HG03064 (cell line): ENCODE measurements around the gene SLC9A9.
"Not testable (repeated sequence)": the region's sequence is repeated elsewhere in the genome, so short reads cannot be mapped to it uniquely, and the experiment has no call there.

Experiments used
- ATAC-seq: cut with Tn5 transposase; IDR thresholded peaks from one replicate; pipeline ENCODE4 v1.9.1; 2021; ENCODE audit warnings: low read depth; ENCODE audit not compliant: unreplicated experiment

SLC9A9 gene

DNA sequence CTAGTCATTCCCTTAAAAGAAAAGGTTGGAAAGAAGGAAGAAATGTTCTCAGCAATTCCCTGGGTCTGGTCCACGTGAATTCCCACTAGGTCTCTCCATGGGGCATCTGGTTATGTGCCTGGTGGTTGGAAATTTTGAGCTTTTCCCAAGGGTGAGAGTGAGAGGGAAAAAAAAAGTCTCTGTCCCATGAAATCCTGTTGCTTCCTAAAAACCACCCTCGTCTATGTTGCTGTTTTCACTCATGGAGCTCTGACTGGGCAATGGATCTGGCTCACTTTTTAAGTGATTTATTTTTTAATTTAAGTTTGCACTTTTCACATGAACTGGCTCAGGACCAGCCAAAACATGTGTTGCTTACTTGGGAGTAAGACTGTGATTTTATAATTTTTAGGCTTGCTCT is 538.6 kb downstream of the SLC9A9 start:
- ATAC-seq: no peak

DNA sequence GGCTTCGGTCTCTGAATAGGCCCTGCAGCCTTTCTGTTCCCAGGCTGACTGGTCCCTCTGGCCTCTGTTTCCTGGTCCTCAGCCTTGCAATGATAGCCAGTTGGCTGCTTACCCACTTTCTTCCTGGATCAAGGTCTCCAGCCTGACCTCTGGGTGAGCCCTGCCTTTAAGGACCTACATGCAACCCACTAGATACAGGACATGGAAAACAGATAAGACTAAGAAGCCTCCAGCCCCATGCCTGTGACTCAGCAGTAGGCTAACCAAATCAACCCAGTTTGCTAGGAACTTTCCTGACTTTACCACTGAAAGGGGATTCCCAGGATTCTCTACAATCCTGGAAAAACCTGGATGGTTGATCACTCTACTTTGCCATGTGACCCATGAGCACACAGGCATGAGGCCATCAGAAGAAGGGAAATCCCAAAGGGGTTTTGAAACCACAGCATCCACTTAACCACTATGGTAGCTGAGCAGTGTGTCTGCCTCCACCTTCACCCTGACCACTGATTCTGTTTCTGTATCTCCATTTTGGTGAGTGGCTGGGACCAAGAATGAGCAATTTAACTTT is 540.6 kb downstream of the SLC9A9 start:
- no peak for ATAC-seq

DNA sequence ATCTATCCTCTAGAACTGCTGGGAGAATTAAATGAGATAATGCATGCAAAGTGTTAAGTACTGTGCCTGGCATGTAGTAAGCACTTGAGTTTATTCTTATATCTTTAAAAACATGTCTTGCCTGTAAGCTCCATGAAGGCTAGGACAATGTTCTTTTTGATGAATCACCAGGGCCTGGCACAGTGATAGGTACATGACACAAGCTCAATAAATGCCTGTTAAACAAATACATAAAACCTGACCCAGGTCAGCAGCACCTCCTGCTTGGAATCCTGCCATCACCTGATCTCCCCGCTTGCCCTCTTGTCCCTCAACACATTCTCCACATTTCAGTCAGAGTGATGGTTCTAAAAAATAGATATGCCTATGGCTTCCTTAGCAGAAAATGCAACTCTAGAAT is 541.9 kb downstream of the SLC9A9 start:
- ATAC-seq: no peak

DNA sequence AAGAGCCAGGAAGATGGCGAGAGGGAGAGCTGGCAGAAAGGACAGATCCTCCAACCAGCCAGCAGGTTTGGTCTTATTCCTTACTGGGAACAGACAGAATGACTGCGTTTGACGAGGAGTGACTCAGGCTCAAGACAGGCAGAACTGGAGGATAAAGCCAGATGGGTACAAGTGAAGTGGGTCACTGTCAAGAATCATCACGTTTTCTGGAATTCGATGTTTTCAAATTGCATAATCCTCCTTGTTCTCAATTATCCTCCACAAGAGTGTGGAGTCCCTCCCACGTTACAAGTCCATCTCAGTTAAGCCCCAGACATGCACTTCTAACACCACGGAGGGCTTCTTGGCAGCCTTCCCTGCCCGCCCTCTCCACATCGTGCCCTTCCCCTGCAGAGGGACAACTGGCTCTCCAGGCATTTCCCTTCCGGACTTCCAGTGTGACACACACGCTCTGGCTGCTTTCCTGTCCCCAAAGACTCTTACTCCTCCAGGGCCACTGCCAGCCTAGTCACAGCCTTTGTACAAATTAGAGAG is 545.6 kb downstream of the SLC9A9 start:
- no peak for ATAC-seq

DNA sequence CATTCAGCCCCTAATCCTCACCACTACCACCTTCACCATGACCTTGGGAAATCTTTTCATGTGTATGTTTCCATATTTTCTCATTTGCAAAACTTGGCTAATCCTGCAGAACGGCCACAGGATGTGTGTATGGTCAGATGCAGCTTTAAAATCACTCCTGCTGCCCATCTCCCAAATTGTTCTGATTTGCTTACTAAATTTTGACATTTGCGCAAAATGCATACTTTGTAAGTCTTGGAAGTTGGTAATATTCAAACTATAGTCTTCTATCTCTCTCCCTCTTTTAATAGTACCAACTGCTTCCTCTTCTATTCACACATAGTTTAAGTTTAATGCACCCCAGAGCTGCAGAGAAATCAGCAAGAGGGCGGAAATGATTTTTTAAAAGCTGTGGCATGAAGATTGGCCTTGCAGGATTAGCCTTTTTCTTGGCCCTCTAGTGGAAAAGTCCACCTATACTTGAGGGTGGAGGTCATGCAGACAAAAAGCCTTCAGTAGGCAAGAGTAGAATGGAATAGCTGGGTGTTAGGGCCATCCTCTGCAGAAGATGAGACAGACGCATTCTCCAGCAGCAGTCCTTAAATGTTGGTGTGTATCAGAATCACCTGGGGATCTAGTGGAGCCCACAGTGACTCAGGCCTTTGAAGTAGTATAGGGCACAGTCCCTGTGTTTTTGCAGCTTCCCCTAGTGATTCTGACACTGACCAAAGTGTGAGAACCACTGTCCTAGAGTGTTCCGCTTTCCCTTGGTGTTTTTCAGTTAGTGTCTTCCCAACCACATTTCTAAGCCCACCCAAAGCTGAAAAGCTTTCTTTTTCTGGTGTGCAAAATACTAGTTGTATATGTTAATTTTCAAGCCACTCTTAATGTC is 547.0 kb downstream of the SLC9A9 start:
- ATAC-seq: no peak

DNA sequence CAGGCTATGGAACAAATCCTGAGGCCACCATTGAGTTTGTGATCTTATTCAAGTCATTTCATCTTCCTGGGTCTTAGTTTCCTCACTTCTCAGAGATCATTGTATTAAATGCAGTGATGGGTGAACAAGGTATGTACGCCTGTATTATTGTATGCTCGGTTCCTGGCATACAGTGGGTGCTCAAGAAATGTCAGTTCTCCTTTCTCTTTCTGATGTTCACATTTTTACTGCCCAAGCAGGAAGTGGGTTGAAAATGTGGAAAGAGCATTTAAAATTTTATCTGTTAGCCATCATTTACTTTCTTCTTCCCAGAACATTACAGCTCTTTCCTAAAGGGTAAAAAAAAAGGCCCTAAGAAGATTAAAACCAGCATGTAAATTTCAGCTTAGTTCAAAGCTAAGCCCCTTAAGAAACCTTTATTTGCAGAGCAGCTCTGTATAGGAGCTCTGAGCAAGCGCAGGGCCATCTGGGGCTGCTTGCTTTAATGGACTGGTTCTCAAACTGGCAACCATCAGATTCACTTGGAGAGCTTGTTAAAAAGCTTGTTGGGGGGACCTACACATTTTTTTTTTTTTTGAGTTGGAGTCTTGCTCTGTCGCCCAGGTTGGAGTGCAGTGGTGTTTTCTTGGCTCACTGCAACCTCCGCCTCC is 549.3 kb downstream of the SLC9A9 start:
- no peak for ATAC-seq

DNA sequence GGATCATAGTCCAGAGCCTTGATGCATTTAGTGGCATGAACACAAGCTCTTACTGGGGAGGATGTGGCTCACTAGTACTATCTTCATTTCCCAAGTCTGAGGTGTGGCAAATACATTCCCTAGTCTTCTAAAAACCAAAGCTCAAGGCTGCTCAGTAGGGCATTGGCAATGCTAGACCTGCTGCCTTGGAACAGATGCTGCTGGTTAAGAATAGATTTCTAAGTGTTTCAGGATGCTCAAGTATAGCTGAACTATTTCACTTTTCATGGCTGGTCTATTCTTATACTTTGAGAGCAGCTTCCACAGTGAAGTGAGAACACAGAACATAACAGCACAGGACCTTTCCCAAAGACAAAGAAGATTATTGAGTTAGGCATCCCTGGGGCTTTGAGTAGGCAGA is 549.9 kb downstream of the SLC9A9 start:
- ATAC-seq: no peak

DNA sequence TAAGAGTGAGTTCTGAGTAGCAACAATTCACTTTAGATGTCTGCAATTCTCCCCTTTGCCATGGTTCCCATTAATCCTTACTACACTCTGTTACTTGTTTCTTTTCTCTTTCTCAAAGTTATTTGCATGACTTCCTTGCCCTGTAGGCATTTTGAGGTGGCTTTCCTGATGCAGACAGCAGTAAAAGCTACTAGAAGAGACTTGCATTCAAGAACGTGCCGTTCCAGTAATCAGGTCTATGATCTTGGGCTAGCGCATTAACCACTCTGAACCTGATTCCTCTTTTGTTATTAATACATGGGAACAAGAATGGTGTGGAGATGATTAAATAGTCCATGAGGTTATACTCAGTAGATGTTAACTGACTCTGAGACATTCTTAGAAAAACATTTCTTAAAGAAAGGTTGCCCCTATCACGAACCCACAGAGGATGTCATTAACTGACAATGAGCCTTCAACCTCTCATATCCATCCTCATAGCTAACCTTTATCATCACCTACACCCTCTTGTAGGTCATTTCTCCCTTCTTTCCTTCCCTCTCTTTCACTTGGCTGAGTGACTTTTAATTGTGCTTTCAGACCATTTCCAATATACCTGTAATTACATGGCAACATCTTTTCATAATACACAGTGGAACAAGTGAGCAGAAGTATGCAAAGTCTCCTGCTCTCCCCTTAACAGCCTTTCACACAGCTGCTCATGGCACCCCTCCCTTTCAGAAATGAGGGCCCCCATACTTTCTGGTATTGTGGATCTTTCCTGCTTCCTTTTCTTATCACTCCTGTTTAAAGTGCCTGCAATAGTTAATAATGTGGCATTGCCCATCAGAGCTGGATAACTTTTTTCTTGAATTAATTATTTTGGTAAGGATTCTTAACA is 552.8 kb downstream of the SLC9A9 start:
- ATAC-seq: no peak

DNA sequence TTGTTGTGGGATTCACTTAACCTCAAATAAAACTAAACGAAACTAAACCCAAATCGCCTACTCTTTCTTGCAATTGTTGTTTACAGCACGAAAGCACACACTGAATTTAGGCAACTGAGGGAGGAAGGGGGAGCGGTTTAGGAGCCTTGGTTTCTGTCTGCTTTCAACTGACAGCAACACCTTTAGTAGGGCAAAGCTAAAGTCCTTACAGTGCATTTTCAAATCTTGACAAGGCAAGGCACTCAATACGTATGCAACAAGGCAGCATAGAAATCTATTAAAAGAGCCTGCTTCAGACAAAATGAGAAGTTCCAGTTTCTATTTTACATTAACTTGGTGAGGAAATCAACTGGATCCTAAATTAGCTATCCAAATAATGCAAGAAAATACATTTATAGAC is 554.1 kb downstream of the SLC9A9 start:
- ATAC-seq: no peak

DNA sequence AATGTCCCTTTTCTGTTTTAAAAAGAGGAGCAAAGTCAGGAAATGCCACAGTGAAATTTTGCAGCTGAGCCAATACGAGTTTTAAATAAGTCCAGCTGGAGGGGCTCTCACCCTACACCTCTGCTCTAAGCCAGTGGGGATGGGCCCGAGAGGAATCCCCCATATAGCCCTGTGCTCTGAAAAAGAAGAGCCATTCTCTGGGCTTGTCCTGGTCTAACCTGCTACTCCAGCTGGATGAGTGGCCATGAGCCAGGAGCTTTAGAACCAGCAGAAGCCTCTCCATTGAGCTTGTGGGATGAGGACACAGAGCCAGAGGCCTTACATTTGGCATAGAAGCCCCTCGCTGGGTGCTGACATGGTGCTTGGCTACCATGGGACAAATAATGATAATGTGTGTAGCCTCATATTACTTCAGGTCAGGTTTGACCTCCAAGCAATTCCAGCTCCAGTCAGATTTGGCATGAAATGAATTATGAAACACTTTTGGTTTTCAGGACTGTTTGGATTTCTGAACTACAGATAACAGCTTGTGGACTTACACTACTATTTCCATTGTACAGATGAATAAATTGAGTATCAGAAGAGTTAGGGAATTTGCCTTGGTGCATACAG is 556.3 kb downstream of the SLC9A9 start:
- no peak for ATAC-seq

DNA sequence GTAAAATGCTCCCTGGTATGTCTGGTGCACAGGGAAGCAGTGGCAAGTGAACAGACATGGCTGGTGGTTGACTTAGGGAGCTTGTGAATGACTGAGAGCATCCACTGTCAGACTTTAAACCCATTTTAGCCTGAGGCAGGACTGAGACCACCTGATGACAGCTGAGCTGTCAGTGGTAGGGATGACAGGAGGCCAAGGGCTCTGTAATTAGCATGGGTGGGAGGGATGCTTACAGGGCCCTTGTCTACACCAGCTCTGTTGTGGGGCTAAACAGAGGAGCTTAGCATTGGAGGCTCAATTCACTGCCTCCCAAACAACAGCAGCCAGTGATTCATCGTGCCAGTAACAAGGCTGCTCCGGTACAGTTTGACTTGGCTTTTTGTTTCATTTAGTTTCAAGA is 559.3 kb downstream of the SLC9A9 start:
- ATAC-seq: no peak

DNA sequence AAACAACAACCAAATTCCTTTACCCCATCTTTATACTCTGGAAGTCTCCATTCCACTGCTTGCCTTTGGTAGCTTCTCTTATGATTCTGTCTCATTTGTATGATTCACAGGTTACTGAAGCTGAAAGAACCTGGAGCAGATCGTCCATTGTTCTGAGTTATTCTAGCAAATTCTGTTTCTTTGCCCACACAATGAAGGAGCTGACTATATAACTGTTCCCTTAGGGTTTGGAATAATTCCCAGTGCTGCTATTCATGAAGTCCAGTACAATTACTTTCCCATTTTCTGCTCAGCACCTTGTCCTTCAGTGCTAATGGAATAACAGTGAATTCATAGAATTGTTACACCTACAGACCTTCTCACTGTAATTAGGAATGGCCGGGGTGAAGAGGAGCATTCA is 560.9 kb downstream of the SLC9A9 start:
- ATAC-seq: no peak

DNA sequence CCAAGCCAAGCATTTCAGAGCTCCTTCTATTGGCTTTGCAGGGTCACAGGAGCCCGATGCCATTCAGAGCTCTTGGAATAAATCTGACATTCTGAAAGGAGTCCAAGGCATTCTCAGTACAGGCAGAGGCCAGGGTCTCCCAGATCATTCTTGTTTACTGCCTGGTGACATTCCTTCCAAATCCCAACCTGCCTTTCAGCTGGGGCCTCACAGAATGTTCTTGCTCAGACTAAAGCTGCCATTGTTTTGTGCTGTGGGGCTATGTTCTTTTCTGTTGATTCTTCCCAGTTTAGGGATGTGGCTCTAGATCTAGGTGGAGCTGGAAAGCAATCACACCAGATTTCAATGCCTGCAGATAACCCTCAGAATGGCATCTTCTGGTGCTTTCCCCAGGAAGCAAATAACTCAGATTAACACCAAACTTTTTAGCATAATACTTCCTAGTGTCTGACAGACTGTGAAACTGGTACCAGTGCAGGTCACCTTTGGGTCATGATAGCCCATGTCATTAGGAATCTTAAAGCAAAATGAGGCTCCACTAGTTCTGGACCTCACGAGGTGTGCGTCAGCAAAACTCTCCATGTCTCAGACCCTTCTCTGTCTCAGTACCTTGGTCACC is 561.8 kb downstream of the SLC9A9 start:
- ATAC-seq: no peak

DNA sequence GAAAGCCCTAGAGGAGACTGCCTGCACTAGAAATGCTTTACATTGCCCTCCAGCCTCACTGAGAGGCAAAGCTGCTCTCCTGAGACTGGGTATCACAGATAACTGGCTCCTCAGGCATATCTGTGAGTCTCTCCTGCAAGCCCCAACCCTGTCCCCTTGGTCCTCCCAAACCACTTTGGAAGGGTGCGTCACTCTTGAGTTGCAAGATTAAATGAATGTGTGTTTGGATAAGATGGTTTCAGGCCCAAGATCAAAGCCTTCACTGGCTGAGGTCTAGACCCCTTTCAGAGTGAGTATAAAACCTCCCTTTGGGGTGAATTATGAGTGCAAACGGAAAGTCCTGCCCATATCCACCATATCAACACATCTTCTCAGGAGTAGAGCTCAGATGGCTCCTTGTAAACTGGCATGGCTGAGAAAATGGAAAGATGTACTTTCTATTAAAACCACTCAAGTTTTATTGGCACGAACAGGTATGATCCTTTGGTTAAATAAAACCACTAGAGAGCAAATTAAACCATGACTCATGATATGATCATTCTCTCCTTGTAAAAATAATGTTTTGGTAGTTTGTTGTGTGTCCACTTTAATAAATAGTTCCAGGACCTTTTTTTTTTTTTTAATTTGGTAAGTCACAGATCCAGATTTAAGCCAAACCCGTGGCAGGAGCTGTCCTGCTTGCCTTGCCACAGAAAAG is 564.7 kb downstream of the SLC9A9 start:
- no peak for ATAC-seq

DNA sequence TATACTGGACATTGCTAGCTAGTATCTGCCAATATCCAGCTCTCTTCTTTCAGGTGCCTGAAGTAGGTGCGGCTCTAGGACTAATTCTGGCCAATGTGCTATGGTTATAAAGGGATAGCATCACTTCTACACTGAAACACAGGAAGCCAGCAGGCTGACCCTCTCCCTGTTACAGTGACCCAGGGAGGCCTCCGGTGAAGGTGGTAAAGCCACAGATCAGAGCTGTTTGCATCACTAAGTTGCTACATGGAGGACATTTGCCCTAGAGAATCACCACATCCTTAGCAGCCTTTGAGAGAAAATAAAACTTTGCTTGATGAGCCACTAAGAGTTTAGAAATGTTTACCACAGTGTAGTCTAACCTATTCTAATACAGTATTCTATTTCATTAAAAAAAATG is 567.3 kb downstream of the SLC9A9 start:
- ATAC-seq: no peak

DNA sequence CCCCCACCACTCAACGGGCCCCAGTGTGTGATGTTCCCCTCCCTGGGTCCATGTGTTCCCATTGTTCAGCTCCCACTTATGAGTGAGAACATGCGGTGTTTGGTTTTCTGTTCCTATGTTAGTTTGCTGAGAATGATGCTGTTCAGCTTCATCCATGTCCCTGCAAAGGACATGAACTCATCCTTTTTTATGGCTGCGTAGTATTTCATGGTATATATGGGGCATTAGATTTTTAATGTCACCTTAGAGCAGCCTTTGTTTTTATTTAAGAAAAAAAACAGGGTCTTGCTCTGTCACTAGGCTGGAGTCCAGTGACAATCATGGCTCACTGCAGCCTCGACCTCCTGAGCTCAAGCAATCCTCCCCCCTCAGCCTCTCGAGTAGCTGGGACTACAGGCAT is 568.7 kb downstream of the SLC9A9 start:
- ATAC-seq: not testable (repeated sequence)

DNA sequence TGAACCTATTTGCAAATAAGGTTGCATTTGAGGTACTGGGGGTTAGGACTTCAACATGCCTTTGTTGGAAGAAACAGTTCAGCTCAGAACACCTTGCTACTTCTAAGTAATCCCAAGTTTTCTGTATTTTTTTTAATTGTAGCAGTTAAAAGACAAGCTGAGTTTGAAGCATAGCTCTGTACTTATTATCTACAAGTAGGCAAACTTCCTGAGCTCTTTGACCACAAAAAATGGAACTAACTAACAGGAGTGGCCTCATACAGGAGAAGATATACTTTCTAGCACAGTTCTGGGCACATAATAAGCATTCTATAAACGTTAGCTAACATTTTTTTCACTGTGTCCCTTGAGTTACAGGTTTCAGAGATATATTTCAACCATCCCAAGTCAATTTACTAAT is 569.5 kb downstream of the SLC9A9 start:
- ATAC-seq: no peak

DNA sequence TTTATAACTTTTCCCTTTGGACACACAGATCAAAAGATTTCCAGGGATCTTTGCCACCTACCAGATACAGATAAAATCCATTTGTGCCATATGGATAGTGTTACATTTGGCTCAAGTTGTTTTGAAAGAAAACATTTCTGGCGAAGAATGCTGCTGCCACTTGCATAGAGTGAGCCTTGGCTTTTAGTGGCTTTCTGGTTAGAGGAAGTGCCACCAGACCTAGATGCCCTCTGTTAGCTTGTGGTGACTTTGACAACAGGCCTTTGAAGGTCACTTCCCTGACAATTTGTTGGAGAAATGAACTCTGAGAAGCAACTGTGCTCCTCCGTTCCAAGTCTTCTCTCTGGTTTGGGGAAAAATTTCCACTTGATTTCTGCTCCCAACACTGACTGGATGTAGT is 570.7 kb downstream of the SLC9A9 start:
- ATAC-seq: no peak

DNA sequence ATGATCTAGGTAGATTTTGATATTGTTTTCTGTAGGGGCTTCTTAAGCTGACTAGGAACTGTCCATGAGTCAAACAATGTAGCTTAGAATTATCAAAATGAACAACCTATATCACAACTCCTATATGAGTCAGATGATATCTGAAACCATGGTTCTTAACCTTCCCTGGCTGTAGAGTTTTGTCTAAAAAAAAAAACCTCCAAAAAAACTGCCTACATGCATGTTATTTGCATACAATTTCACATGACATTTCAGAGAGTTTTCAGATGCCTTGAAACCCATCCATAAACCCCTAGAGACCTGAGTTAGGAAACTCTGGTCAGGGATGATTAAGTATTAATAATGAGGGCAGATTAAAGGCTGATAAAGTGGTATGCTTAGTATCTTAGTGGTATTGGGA is 571.7 kb downstream of the SLC9A9 start:
- ATAC-seq: peak; percentile 84
